Endothelial cell (in vitro differentiated cells): Measurements from ENCODE around the gene EDN2. TPM values are rescaled to one million over a fixed set of nuclear protein-coding genes. Genes with fewer than 3 reads are reported as not detected.

ENCODE experiments used
- DNase-seq: peaks from one replicate; pipeline ENCODE4 v3.0.0; 2021; ENCODE audit warnings: low spot score
- H3K27ac Mint-ChIP-seq: one replicate; pipeline ENCODE4 v1.8.0; 2021; ENCODE audit warnings: mixed read lengths, inconsistent platforms; ENCODE audit not compliant: unreplicated experiment
- H3K27me3 Mint-ChIP-seq: one replicate; pipeline ENCODE4 v1.8.0; 2021; ENCODE audit warnings: mild to moderate bottlenecking, moderate library complexity, mixed read lengths, inconsistent platforms; ENCODE audit not compliant: unreplicated experiment
- H3K36me3 Mint-ChIP-seq: one replicate; pipeline ENCODE4 v1.8.0; 2021; ENCODE audit warnings: mild to moderate bottlenecking, low read depth, mixed read lengths, inconsistent platforms; ENCODE audit not compliant: unreplicated experiment
- H3K4me1 Mint-ChIP-seq: one replicate; pipeline ENCODE4 v1.8.0; 2021; ENCODE audit warnings: mild to moderate bottlenecking, mixed read lengths, inconsistent platforms; ENCODE audit not compliant: unreplicated experiment
- H3K4me3 Mint-ChIP-seq: one replicate; pipeline ENCODE4 v1.8.0; 2021; ENCODE audit warnings: mild to moderate bottlenecking, mixed read lengths, inconsistent platforms; ENCODE audit not compliant: unreplicated experiment
- H3K9me3 Mint-ChIP-seq: one replicate; pipeline ENCODE4 v1.8.0; 2021; ENCODE audit warnings: mixed read lengths, inconsistent platforms; ENCODE audit not compliant: unreplicated experiment
- total RNA-seq: library from RNA; stranded (reverse); fragmentation: NEBNext Ultra II Directional; extraction: Animal tissue kit (Norgen Biotek cat#: 25700); gene quantifications from one replicate; pipeline ENCODE4 v1.2.1, GENCODE V29; 2021; ENCODE audit not compliant: unreplicated experiment
- TF ChIP-seq, protein P1 (sequence below): fragments of 200-600 bp; sonication (generic); IDR thresholded peaks from one replicate; pipeline ENCODE4 v1.5.0; 2021; ENCODE audit warnings: antibody characterized with exemption; ENCODE audit not compliant: unreplicated experiment

The EDN2 gene
- total RNA-seq, 1 donor from 2014 or later, result 0.21 TPM

GRCh38 chr1:41442697-41443251 is 41.7 kb downstream of the EDN2 start:
- no peak overlapping the region for H3K27ac Mint-ChIP-seq
- H3K36me3 Mint-ChIP-seq, result no peaks in the 10 kb centered on the region
- no peak overlapping the region for H3K4me3 Mint-ChIP-seq
- H3K4me1 Mint-ChIP-seq, result peaks cover 4% of the 10 kb centered on the region
- TF ChIP-seq, protein P1, sequence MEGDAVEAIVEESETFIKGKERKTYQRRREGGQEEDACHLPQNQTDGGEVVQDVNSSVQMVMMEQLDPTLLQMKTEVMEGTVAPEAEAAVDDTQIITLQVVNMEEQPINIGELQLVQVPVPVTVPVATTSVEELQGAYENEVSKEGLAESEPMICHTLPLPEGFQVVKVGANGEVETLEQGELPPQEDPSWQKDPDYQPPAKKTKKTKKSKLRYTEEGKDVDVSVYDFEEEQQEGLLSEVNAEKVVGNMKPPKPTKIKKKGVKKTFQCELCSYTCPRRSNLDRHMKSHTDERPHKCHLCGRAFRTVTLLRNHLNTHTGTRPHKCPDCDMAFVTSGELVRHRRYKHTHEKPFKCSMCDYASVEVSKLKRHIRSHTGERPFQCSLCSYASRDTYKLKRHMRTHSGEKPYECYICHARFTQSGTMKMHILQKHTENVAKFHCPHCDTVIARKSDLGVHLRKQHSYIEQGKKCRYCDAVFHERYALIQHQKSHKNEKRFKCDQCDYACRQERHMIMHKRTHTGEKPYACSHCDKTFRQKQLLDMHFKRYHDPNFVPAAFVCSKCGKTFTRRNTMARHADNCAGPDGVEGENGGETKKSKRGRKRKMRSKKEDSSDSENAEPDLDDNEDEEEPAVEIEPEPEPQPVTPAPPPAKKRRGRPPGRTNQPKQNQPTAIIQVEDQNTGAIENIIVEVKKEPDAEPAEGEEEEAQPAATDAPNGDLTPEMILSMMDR, result no peak
- H3K9me3 Mint-ChIP-seq, result no peaks in the 10 kb centered on the region
- DNase-seq, result no peak
- peaks cover 3% of the 10 kb centered on the region for H3K27me3 Mint-ChIP-seq

DNA sequence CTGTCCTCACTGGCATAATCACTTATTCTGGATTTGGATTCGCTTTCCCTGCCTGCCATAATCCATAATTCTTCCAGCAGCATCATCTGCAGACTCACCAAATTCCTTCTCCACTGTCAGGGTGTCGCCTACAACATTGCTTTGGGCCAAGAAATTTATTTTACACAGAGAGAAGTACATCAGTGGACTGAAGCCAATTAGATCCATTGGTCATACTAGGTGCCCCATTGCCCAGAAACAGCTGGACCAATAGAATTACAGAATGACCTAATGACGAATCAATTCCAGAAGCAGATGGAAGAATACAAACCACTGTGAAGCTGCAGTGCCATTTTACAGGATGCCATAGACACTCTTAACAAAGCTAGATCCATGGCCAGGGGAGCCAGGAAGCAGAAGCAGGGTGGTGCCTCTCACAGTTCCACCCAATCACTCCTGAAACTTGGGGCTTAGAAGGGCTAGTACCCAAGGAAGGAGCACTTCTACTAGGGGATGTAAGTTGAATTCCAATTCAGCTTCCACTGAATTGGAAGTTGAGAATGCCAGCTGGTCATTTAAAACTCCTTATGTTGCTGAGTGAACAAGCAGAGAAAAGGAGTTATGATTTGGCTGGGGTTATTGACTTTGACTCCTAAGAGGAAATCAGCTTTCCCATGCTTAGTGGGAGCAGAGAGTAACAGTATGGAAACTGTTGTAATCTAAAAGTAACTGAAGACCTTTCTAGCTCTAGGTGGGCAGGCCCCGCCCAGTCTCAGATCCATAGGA is 44.0 kb downstream of the EDN2 start:
- DNase-seq, result no peak
- Mint-ChIP-seq H3K27ac (no peak overlapping the region), H3K27me3 (peaks cover 3% of the 10 kb centered on the region), H3K36me3 (no peaks in the 10 kb centered on the region), H3K4me1 (peaks cover 4% of the 10 kb centered on the region), H3K9me3 (no peaks in the 10 kb centered on the region), H3K4me3 (no peak overlapping the region)
- TF ChIP-seq, protein P1, result no peak

- Mint-ChIP-seq H3K27ac (no peak overlapping the region), H3K4me3 (no peak overlapping the region), H3K9me3 (no peaks in the 10 kb centered on the region), H3K27me3 (peaks cover 2% of the 10 kb centered on the region), H3K4me1 (peaks cover 4% of the 10 kb centered on the region), H3K36me3 (no peaks in the 10 kb centered on the region)
- no peak for DNase-seq
- TF ChIP-seq, protein P1, result no peak
Observed at GRCh38 chr1:41439234-41439633, 45.2 kb downstream of the EDN2 start.

DNA sequence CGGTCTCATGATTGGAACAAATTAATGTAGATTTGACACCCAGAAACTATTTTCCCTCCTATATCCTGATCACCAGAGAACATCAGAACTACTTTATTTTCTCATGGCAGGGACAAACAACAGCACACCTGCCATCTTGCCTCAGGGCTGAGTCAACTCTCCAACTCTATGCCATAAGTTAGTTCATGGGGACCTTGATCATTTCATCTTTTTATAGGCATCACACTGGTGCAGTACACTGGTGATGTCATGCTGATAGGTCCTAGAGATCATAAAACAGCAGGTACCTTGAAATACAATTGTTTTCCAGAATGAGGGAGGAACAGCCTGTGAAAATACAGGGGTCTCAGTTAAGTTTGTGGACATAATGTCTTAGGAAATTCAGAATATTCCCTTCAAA is 45.8 kb downstream of the EDN2 start:
- Mint-ChIP-seq H3K4me3 (no peak overlapping the region), H3K4me1 (peaks cover 4% of the 10 kb centered on the region), H3K27ac (no peak overlapping the region), H3K9me3 (no peaks in the 10 kb centered on the region), H3K36me3 (no peaks in the 10 kb centered on the region), H3K27me3 (peaks cover 4% of the 10 kb centered on the region)
- TF ChIP-seq, protein P1, result no peak
- DNase-seq, result no peak

- Mint-ChIP-seq H3K36me3 (no peaks in the 10 kb centered on the region), H3K4me3 (no peak overlapping the region), H3K4me1 (peaks cover 4% of the 10 kb centered on the region), H3K27ac (no peak overlapping the region), H3K27me3 (peaks cover 8% of the 10 kb centered on the region), H3K9me3 (no peaks in the 10 kb centered on the region)
- TF ChIP-seq, protein P1, result no peak
- no peak for DNase-seq
Observed at GRCh38 chr1:41437011-41437355, 47.5 kb downstream of the EDN2 start.
